Measurements from ENCODE around the gene TLE1.

TLE1 gene

DNA sequence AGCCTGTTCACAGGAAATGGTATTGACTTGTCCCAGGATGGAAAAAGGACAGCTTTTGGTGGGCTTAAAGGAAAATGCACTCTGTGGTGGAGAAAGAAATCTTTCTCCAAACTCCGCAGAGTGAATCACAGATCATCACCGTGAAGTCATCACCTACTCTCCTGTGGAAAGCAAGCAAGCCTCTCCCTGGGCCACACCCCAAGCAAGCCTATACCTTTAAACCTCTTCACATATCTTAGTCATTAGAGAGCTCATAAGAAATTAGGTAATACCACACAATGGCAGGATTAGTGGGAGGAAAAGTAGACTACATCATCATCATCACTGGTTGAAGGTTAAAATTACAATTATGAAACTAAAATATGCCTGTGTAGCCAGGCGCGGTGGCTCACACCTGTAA is 23.2 kb downstream of the TLE1 start:
- TF ChIP-seq EZH2phosphoT487 (IDR thresholded peaks at IDR 0.05; ENCODE audit: borderline replicate concordance), result no peak

DNA sequence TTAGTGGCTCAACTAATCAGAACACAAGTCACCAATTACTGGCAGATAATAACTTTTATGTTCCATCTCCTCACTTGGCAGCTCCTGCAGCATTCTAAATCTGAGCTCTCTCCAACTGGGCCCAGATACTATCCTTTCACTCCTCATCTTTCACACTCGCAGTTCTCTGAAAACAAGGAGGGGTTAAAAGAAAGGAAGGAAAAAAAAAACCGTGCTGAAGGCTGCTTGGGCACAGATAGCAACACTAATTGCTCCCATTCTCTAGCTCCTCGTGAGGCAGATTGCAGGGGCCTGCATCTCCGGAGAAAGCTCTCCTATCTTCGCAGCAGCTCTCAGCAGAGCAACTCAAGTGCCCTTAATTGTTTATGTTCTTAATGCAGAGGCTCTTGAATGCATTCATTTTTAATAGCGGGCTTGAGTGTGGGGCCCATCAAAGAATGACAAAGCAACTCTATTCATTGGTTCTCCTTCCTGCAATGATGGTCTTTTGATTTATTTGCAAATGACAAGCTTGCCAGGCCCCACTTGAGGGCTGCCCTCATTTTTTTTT is 23.9 kb downstream of the TLE1 start:
- Histone ChIP-seq H3K9me2 (replicated peaks; ENCODE audit: low read depth, low read length) (no peaks in the 10 kb centered on the region), H3K79me2 (ENCODE audit: insufficient read depth, low read length) (peaks cover 39% of the 10 kb centered on the region; the same call in 1 of the 2 replicates), H4K20me1 (ENCODE audit: insufficient read depth, low read length, poor library complexity, severe bottlenecking) (no peaks in the 10 kb centered on the region), H3K4me2 (ENCODE audit: low read depth, low read length, poor library complexity, severe bottlenecking) (no peak overlapping the region), H3K4me1 (ENCODE audit: insufficient read depth, low read length, poor library complexity, severe bottlenecking) (peaks cover 13% of the 10 kb centered on the region), H2AFZ (ENCODE audit: low read length) (no peak overlapping the region), H3K27me3 (ENCODE audit: insufficient read depth, low read length, poor library complexity, severe bottlenecking) (no peaks in the 10 kb centered on the region), H3K4me3 (ENCODE audit: low read length, poor library complexity, severe bottlenecking) (no peak overlapping the region), H3F3A (ENCODE audit: low read depth) (no peaks in the 10 kb centered on the region), H3K9me3 (ENCODE audit: insufficient read depth, low read depth, low read length) (no peaks in the 10 kb centered on the region), H3K9ac (ENCODE audit: low read depth, low read length, poor library complexity, severe bottlenecking) (no peak overlapping the region), H3K36me3 (ENCODE audit: insufficient read depth, low read length) (no peaks in the 10 kb centered on the region)
- TF ChIP-seq, protein P1, sequence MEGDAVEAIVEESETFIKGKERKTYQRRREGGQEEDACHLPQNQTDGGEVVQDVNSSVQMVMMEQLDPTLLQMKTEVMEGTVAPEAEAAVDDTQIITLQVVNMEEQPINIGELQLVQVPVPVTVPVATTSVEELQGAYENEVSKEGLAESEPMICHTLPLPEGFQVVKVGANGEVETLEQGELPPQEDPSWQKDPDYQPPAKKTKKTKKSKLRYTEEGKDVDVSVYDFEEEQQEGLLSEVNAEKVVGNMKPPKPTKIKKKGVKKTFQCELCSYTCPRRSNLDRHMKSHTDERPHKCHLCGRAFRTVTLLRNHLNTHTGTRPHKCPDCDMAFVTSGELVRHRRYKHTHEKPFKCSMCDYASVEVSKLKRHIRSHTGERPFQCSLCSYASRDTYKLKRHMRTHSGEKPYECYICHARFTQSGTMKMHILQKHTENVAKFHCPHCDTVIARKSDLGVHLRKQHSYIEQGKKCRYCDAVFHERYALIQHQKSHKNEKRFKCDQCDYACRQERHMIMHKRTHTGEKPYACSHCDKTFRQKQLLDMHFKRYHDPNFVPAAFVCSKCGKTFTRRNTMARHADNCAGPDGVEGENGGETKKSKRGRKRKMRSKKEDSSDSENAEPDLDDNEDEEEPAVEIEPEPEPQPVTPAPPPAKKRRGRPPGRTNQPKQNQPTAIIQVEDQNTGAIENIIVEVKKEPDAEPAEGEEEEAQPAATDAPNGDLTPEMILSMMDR (conservative IDR thresholded peaks at IDR 0.05; ENCODE audit: low read length), result no peak
- TF ChIP-seq EZH2phosphoT487 (IDR thresholded peaks at IDR 0.05; ENCODE audit: borderline replicate concordance), result no peak

More for the DNA sequence above, 23.2 kb downstream of the TLE1 start:
- no peaks in the 10 kb centered on the region for H3K27me3 ChIP-seq (ENCODE audit: insufficient read depth, low read length, poor library complexity, severe bottlenecking)
- H3K4me1 ChIP-seq (ENCODE audit: insufficient read depth, low read length, poor library complexity, severe bottlenecking), result peaks cover 13% of the 10 kb centered on the region
- H3K79me2 ChIP-seq (ENCODE audit: insufficient read depth, low read length), result peaks cover 44% of the 10 kb centered on the region; the same call in 1 of the 2 replicates
- H3K36me3 ChIP-seq (ENCODE audit: insufficient read depth, low read length), result no peaks in the 10 kb centered on the region
- no peaks in the 10 kb centered on the region for H3F3A ChIP-seq (ENCODE audit: low read depth)
- H3K4me2 ChIP-seq (ENCODE audit: low read depth, low read length, poor library complexity, severe bottlenecking), result no peak overlapping the region
- H3K4me3 ChIP-seq (ENCODE audit: low read length, poor library complexity, severe bottlenecking), result no peak overlapping the region
- H3K9me2 ChIP-seq (replicated peaks; ENCODE audit: low read depth, low read length), result no peaks in the 10 kb centered on the region
- no peaks in the 10 kb centered on the region for H4K20me1 ChIP-seq (ENCODE audit: insufficient read depth, low read length, poor library complexity, severe bottlenecking)
- no peaks in the 10 kb centered on the region for H3K9me3 ChIP-seq (ENCODE audit: insufficient read depth, low read depth, low read length)
- H3K9ac ChIP-seq (ENCODE audit: low read depth, low read length, poor library complexity, severe bottlenecking), result no peak overlapping the region
- no peak overlapping the region for H2AFZ ChIP-seq (ENCODE audit: low read length)

- Histone ChIP-seq H3K4me2 (ENCODE audit: low read depth, low read length, poor library complexity, severe bottlenecking) (no peak overlapping the region), H3F3A (ENCODE audit: low read depth) (no peaks in the 10 kb centered on the region), H3K9ac (ENCODE audit: low read depth, low read length, poor library complexity, severe bottlenecking) (no peak overlapping the region), H3K27me3 (ENCODE audit: insufficient read depth, low read length, poor library complexity, severe bottlenecking) (no peaks in the 10 kb centered on the region), H3K4me3 (ENCODE audit: low read length, poor library complexity, severe bottlenecking) (no peak overlapping the region), H3K4me1 (ENCODE audit: insufficient read depth, low read length, poor library complexity, severe bottlenecking) (peaks cover 13% of the 10 kb centered on the region), H4K20me1 (ENCODE audit: insufficient read depth, low read length, poor library complexity, severe bottlenecking) (no peaks in the 10 kb centered on the region), H3K9me2 (replicated peaks; ENCODE audit: low read depth, low read length) (no peaks in the 10 kb centered on the region), H2AFZ (ENCODE audit: low read length) (no peak overlapping the region), H3K9me3 (ENCODE audit: insufficient read depth, low read depth, low read length) (no peaks in the 10 kb centered on the region), H3K36me3 (ENCODE audit: insufficient read depth, low read length) (no peaks in the 10 kb centered on the region), H3K79me2 (ENCODE audit: insufficient read depth, low read length) (peaks cover 36% of the 10 kb centered on the region; the same call in 1 of the 2 replicates)
- no peak for TF ChIP-seq EZH2phosphoT487 (IDR thresholded peaks at IDR 0.05; ENCODE audit: borderline replicate concordance)
- TF ChIP-seq, protein P1 (conservative IDR thresholded peaks at IDR 0.05; ENCODE audit: low read length), result no peak
These were observed 24.6 kb downstream of the TLE1 start for GRCh38 chr9:81664638-81665222.

- Histone ChIP-seq H3K9ac (ENCODE audit: low read depth, low read length, poor library complexity, severe bottlenecking) (no peak overlapping the region), H3K79me2 (ENCODE audit: insufficient read depth, low read length) (peaks cover 21% of the 10 kb centered on the region; the same call in 1 of the 2 replicates), H3F3A (ENCODE audit: low read depth) (no peaks in the 10 kb centered on the region), H3K27me3 (ENCODE audit: insufficient read depth, low read length, poor library complexity, severe bottlenecking) (no peaks in the 10 kb centered on the region), H2AFZ (ENCODE audit: low read length) (no peak overlapping the region), H3K9me2 (replicated peaks; ENCODE audit: low read depth, low read length) (no peaks in the 10 kb centered on the region), H3K4me2 (ENCODE audit: low read depth, low read length, poor library complexity, severe bottlenecking) (no peak overlapping the region), H3K4me1 (ENCODE audit: insufficient read depth, low read length, poor library complexity, severe bottlenecking) (peaks cover 13% of the 10 kb centered on the region), H4K20me1 (ENCODE audit: insufficient read depth, low read length, poor library complexity, severe bottlenecking) (no peaks in the 10 kb centered on the region), H3K4me3 (ENCODE audit: low read length, poor library complexity, severe bottlenecking) (no peak overlapping the region), H3K36me3 (ENCODE audit: insufficient read depth, low read length) (no peaks in the 10 kb centered on the region), H3K9me3 (ENCODE audit: insufficient read depth, low read depth, low read length) (no peaks in the 10 kb centered on the region)
- TF ChIP-seq, protein P1 (conservative IDR thresholded peaks at IDR 0.05; ENCODE audit: low read length), result no peak
- TF ChIP-seq EZH2phosphoT487 (IDR thresholded peaks at IDR 0.05; ENCODE audit: borderline replicate concordance), result no peak
These were observed 28.0 kb downstream of the TLE1 start for GRCh38 chr9:81661339-81661738.

All from Loucy (cell line).